GM18870 (cell line): Measurements from ENCODE around the gene ATG16L1.
"Not testable (repeated sequence)": the region's sequence is repeated elsewhere in the genome, so short reads cannot be mapped to it uniquely, and the experiment has no call there.

Experiments used
- ATAC-seq: cut with Tn5 transposase; IDR thresholded peaks from one replicate; pipeline ENCODE4 v1.9.1; 2021; ENCODE audit warnings: moderate library complexity; ENCODE audit not compliant: unreplicated experiment

Gene ATG16L1

DNA sequence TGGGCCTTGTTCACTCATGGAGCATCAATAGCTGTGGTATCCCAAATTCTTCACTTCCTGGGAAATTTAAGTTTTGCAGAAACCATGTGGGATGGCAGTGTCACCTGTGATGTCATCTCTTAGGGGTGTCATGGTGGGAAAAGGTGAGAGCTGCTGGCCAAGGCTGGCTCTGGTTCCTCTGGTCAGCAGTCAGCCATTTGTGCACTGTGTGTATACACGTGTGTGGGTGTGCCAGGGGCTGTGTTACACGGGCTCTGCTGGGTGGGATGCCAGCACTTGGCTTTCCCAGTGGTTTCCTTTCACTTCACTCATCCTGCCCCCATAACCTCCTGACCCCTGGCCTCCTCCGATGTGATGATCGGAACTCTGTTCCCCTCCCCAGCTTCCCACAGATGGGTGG, 77.4 kb downstream of the ATG16L1 start:
- no peak for ATAC-seq

DNA sequence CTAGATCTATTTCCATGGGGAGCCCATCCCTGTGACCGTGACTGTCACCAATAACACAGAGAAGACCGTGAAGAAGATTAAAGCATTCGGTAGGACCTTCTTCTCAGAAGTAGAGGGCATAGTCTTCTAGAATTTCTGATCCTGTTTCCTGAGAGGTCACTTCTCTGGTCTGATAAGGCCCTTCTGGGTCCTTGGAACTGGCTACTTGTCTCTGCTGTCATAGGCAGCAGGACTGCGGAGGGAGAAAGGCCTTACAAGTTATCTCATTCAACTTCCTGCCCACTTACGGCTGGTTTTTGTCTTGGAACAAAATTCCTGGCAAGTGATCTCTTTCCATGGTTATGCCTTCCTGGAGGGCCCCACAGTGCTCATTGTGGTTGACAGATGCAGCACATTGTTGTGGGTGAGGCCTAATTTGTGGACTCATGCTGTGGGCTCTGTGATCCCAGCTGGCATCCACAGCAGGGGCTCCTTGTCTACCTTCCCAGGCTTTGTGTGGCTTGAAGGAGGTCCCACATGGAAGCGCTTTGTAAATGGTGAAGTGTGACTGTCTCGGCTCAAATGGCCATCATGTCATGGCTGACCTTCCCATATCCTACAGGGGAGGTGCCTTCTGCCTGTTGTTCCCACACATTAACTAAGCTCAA, 78.1 kb downstream of the ATG16L1 start:
- no peak for ATAC-seq

DNA sequence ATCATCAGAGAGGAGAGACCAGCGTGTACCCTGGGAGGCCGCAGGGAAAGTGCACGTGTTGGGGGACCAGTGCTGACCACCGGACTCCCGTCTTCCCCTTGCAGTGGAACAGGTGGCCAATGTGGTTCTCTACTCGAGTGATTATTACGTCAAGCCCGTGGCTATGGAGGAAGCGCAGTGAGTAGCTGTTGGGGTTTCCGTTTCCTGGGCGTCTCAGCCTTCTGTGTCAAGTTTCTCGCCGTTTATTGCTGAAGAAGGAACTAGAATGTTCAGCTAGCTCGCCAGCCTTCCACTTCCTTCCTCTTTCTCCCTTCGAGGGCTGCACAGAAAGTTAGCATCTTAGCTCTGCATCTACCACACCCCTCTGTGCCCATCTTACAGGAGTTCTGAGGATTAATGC, 80.1 kb downstream of the ATG16L1 start:
- ATAC-seq, result peak; percentile 74

DNA sequence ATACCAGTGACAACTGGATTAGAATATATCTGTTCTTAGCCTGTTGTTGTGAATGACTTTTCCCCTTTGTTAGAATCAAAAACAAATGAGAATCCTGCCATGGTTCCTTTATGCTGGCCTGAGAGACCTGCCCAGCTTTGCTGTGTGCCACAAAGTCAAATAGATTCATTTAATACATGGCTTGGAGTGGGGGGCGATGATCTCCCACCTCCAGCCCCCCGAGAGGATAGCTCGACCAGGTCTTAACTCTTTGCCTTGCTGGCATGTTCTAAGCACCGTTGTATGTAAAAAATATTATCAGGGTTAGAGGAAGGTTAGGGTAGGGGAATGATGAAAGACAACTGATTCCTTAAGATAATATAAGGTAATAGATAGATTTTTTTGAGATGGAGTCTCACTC, 80.7 kb downstream of the ATG16L1 start:
- no peak for ATAC-seq

DNA sequence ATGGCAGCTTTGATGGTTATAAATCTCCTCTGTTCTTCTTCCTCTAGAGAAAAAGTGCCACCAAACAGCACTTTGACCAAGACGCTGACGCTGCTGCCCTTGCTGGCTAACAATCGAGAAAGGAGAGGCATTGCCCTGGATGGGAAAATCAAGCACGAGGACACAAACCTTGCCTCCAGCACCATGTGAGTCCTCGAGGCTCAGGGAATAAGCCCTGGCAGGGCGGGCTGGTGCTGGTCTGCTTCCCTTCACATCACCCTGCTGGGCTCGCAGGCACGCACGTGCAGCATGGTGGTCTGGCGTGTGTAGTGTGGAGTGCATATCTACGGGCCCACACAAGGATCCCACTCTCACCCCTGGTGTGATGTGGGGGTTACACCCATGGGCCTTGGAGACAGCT, 83.4 kb downstream of the ATG16L1 start:
- no peak for ATAC-seq

DNA sequence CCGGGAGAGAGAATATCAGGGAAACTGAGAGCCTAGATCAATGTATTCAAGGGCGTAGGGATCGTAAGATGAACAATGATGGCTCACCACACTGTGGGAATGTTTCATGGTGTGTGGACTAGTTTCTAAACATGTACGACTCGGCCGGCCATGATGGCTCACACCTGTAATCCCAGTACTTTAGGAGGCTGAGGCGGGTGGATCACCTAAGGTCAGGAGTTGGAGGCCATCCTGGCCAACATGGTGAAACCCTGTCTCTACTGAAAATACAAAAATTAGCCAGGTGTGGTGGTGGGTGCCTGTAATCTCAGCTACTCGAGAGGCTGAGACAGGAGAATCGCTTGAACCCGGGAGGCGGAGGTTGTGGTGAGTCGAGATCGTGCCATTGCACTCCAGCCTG, 84.6 kb downstream of the ATG16L1 start:
- ATAC-seq, result not testable (repeated sequence)

DNA sequence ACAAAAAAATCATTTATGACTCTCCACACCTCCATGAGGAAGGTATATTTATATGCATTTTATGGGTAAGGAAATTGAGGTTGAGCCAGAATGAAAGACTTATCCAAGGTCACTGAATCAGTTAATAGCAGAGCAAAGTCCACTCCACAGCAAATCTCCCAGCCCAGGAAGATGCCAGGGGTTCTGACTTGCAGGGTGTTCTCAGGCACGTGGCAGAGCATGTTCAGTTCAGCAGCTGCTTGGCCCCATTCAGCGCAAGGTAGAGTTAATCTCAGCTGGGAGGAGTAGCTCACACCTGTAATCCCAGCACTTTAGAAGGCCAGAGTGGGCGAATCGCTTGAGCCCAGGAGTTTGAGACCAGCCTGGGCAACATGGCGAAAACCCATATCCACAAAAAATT, 85.1 kb downstream of the ATG16L1 start:
- no peak for ATAC-seq

DNA sequence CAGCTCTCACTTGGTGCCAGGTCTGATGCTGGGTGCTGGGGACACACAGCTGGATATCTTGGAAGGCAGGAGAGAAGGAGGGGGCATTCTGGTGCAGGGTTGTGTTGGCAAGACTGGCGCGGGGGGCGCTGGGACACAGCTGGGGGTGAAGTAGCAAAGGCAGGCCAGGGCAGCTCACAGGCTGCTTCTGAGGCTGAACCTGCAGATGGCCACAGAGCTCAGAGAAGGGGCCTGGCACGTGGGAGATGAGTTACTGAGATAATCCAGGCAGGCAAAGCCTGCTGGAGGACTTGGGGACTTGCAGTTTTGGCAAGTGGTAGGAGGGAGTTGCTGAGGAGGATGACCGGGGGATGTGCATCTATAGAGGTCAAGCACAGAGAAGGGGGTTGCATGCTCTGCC, 86.6 kb downstream of the ATG16L1 start:
- no peak for ATAC-seq

DNA sequence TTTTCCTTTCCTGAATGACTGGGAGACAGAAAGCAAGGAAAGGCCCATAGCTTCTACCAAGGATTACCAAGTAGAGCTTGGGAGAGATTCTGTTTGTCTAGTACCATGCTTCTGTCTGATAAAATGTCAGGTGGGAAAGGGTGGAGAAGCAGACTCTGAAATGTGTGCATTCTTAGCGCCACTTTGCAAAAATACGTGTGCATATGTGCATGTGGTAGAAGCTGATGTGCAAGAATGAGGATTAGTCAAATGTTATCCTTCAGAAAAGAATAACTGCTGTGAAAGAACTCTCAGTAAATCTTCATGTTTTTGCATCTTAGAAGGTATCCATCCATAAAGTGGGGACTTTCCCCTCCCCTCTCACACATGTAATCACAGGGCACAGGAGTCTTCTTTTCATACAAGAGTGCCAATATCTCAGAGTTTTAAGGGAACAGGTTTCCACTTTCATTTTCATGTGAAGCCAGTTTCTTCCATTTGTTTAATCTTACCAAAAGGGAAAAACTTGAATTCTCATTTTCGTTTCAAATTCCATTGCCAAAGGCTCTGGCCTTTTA, 87.4 kb downstream of the ATG16L1 start:
- ATAC-seq, result no peak

DNA sequence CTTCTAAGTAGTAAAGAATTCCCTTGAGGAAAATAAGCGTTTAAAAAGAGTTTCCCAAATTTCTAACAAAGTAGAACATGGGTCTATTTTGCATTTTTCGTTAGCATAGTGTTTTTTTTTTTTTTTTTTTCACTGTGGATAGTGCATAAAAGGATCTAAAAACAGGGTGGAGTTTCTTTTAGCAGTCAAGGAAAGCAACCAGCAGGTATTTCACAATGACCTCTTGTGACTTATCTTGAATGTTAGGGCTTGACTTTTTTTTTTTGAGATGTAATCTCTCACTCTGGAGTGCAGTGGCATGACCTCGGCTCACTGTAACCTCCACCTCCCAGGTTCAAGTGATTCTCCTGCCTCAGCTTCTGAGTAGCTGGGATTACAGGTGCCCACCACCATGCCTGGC, 88.0 kb downstream of the ATG16L1 start:
- no peak for ATAC-seq

DNA sequence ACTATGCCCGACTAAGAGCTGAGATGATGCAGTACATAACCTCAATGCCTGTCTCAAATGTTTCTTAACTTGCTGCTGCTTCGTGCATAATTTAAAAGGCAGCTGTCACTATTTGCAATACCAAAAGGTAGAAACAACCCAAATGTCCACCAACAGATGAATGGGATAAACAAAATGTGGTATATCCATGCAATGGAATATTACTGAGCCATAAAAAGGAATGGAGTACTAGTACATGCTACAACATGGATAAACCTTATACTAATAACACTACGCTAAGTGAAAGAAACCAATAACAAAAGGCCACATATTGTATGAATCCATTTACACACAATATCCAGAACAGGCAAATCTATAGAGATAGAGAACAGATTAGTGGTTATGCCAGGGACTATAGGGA, 89.8 kb downstream of the ATG16L1 start:
- no peak for ATAC-seq

DNA sequence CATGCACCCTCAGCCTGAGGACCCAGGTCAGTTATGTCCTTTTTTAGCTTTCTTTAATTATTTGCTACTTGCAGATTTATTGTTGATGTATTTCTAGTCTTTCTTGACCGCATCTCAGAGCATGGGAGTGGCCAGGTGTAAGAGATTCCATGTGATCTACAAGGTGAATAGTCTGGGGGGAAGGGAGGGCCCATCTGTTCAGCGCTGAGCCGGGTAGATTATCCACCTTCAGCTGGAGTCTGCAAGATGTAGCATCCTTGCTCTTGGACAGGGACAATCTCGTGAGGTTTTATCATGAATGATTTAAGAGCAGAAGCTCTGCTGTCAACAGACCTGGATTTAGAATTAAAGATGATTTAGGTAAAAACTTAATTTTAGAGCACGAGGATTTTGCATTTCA, 90.8 kb downstream of the ATG16L1 start:
- ATAC-seq, result no peak

DNA sequence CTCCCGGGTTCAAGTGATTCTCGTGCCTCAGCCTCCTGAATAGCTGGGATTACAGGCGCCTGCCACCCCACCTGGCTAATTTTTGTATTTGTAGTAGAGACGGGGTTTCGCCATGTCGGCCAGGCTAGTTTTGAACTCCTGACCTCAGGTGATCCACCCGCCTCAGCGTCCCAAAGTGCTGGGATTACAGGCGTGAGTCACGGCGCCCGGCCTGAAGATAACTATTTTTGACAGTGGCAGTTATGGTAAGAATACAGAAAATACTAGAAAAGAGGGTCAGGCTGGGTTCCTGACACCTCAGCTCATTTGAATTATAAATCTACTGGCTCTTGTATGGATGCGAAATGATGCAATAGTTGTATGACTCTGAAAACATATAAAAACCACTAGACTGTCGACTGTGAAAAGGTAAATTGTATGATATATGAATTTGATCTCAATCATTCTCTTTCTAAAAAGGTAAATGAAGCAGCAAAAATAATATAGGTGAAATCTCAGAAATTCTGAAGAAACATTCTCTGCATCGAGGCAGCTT, 91.8 kb downstream of the ATG16L1 start:
- no peak for ATAC-seq
